ENCODE data around the gene MAP4K4.

Gene MAP4K4

DNA sequence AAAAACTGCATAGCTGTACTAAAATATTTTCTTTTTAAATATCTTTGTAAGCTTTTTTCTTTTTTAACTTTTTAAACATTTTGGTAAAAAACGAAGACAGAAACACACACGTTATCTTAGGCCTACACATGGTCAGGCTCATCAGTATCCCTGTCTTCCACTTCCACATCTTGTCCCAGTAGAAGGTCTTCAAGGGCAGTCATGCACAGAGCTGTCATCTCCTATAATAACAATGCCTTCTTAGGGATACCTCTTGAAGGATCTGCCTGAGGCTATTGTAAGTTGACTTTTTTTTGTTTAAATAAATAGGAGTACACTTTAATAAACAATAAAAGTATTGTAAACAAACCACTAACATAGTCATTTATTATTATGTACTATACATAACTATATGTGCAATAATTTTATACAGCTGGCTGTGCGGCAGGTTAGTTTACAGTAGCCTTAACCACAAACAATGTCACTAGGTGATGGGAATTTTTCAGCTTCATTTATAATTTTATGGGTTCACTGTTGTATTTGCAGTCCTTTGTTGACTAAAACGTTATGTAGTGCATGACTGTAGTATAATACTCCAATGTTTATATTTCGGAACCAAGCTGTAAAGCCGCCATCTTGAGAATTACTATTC, 124.4 kb downstream of the MAP4K4 start:
- no peak overlapping the region for H3K56ac ChIP-seq (ENCODE audit: low read length)
- WGBS (ENCODE audit: extremely low coverage, insufficient coverage, low lambda C conversion rate) = no CpG with 5 or more reads among the region's 6 CpGs
- no peak overlapping the region for H3K18ac ChIP-seq (ENCODE audit: low read length)
- peaks cover 16% of the 10 kb centered on the region for H3K79me1 ChIP-seq (ENCODE audit: low read length)
- no peak overlapping the region for H2BK120ac ChIP-seq (ENCODE audit: low read depth, low read length)
- no peak overlapping the region for H3K4ac ChIP-seq (ENCODE audit: low read depth, low read length)
- H4K5ac ChIP-seq (ENCODE audit: low read length) = no peak overlapping the region
- H2AK5ac ChIP-seq (ENCODE audit: low read length) = no peak overlapping the region
- H3K27ac ChIP-seq (ENCODE audit: low read depth, low read length) = no peak overlapping the region
- peaks cover 5% of the 10 kb centered on the region for H3K4me1 ChIP-seq (ENCODE audit: control insufficient read depth, low read depth, low read length)
- H3K9ac ChIP-seq (ENCODE audit: low read length) = no peak overlapping the region
- H2BK5ac ChIP-seq (ENCODE audit: low read length) = no peak overlapping the region
- no peak overlapping the region for H3K23ac ChIP-seq (ENCODE audit: low read length)
- no peaks in the 10 kb centered on the region for H3K27me3 ChIP-seq (ENCODE audit: insufficient read depth, low read length, poor library complexity)
- H4K8ac ChIP-seq (ENCODE audit: low read depth, low read length) = no peak overlapping the region
- H2BK15ac ChIP-seq (replicated peaks; ENCODE audit: low read depth) = no peak overlapping the region
- DNase-seq = no peak
- H3K4me3 ChIP-seq (ENCODE audit: low read length) = no peak overlapping the region
- H3K36me3 ChIP-seq (ENCODE audit: control insufficient read depth, insufficient read depth, low read length) = no peaks in the 10 kb centered on the region
- no peak overlapping the region for H3K4me2 ChIP-seq (ENCODE audit: low read length)
- H3K79me2 ChIP-seq (ENCODE audit: control insufficient read depth, insufficient read depth, low read length) = peaks cover 42% of the 10 kb centered on the region

DNA sequence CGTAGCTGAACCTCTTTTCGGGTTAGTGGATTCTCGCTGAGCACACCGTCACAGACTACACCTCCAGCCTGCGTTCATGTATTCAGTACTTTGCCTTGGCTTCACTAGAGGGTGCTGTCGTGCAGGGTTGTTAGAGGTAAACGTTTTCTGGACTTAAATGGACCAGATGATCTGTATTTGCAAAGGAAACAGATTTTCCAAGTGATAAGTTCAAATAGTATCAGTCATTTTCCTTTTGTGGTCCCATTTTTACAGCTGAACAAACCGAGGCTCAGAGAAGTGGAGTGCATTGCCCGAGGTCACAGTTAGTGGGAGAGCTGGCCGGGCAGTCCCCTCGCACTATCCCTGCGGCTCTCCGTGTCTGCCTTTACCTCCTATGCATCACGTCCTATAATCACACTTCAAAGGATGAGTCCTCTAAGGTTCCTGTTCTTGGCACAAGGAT, 125.9 kb downstream of the MAP4K4 start:
- Histone ChIP-seq H2AK5ac (ENCODE audit: low read length) (no peak overlapping the region), H3K4me3 (ENCODE audit: low read length) (no peak overlapping the region), H3K79me2 (ENCODE audit: control insufficient read depth, insufficient read depth, low read length) (peaks cover 32% of the 10 kb centered on the region), H3K23ac (ENCODE audit: low read length) (no peak overlapping the region), H3K79me1 (ENCODE audit: low read length) (peaks cover 20% of the 10 kb centered on the region), H3K56ac (ENCODE audit: low read length) (no peak overlapping the region), H2BK5ac (ENCODE audit: low read length) (no peak overlapping the region), H3K27ac (ENCODE audit: low read depth, low read length) (no peak overlapping the region), H3K9ac (ENCODE audit: low read length) (no peak overlapping the region), H3K4me1 (ENCODE audit: control insufficient read depth, low read depth, low read length) (peaks cover 3% of the 10 kb centered on the region), H3K4ac (ENCODE audit: low read depth, low read length) (no peak overlapping the region), H4K8ac (ENCODE audit: low read depth, low read length) (no peak overlapping the region), H3K4me2 (ENCODE audit: low read length) (no peak overlapping the region), H3K36me3 (ENCODE audit: control insufficient read depth, insufficient read depth, low read length) (peaks cover 1% of the 10 kb centered on the region), H2BK15ac (replicated peaks; ENCODE audit: low read depth) (no peak overlapping the region), H3K27me3 (ENCODE audit: insufficient read depth, low read length, poor library complexity) (no peaks in the 10 kb centered on the region), H3K18ac (ENCODE audit: low read length) (no peak overlapping the region), H4K5ac (ENCODE audit: low read length) (no peak overlapping the region), H2BK120ac (ENCODE audit: low read depth, low read length) (no peak overlapping the region)
- no CpG with 5 or more reads among the region's 14 CpGs for WGBS (ENCODE audit: extremely low coverage, insufficient coverage, low lambda C conversion rate)
- DNase-seq = peak; percentile 84

DNA sequence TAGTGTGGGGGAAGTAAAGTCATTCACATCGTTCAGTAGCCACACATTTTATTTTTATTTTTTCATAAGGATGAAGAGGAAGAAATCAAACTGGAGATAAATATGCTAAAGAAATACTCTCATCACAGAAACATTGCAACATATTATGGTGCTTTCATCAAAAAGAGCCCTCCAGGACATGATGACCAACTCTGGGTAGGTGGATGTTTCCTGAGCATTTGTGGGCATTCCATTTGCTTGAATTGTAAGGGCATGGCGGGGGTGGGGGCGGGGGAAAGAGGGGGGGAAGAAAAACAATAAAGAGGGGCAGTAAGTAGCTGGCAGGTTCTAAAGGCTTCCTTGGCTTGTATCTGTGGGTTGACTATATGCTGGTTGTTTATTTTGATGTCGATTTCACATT, 126.4 kb downstream of the MAP4K4 start:
- no peak overlapping the region for H3K4me3 ChIP-seq (ENCODE audit: low read length)
- no peak overlapping the region for H2AK5ac ChIP-seq (ENCODE audit: low read length)
- DNase-seq = no peak
- peaks cover 1% of the 10 kb centered on the region for H3K36me3 ChIP-seq (ENCODE audit: control insufficient read depth, insufficient read depth, low read length)
- no peak overlapping the region for H2BK120ac ChIP-seq (ENCODE audit: low read depth, low read length)
- no CpG with 5 or more reads among the region's 4 CpGs for WGBS (ENCODE audit: extremely low coverage, insufficient coverage, low lambda C conversion rate)
- H3K4me2 ChIP-seq (ENCODE audit: low read length) = no peak overlapping the region
- no peak overlapping the region for H3K27ac ChIP-seq (ENCODE audit: low read depth, low read length)
- no peak overlapping the region for H2BK15ac ChIP-seq (replicated peaks; ENCODE audit: low read depth)
- H3K23ac ChIP-seq (ENCODE audit: low read length) = no peak overlapping the region
- no peak overlapping the region for H4K5ac ChIP-seq (ENCODE audit: low read length)
- H3K4me1 ChIP-seq (ENCODE audit: control insufficient read depth, low read depth, low read length) = no peaks in the 10 kb centered on the region
- H3K27me3 ChIP-seq (ENCODE audit: insufficient read depth, low read length, poor library complexity) = no peaks in the 10 kb centered on the region
- H3K79me1 ChIP-seq (ENCODE audit: low read length) = peaks cover 18% of the 10 kb centered on the region
- H3K4ac ChIP-seq (ENCODE audit: low read depth, low read length) = no peak overlapping the region
- H3K56ac ChIP-seq (ENCODE audit: low read length) = no peak overlapping the region
- H3K79me2 ChIP-seq (ENCODE audit: control insufficient read depth, insufficient read depth, low read length) = peaks cover 27% of the 10 kb centered on the region
- H4K8ac ChIP-seq (ENCODE audit: low read depth, low read length) = no peak overlapping the region
- no peak overlapping the region for H3K9ac ChIP-seq (ENCODE audit: low read length)
- no peak overlapping the region for H3K18ac ChIP-seq (ENCODE audit: low read length)
- no peak overlapping the region for H2BK5ac ChIP-seq (ENCODE audit: low read length)

DNA sequence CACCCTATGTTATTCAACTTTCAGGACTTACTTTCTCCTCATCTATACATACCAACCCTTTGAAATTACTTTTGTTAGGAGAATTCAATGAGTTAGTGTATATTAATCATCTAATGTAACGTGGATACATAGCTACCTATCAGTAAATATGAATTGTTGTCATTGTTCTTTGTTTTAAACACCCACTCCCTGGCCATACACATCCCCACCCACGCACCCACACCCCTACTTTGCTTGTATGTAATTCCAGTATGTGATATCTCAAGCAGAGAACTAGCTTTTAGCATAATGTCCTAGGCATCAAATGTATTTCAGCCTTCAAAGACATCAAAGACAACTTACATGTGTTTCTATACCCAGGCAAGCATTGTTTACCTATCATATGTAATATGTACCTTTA, 129.2 kb downstream of the MAP4K4 start:
- WGBS (ENCODE audit: extremely low coverage, insufficient coverage, low lambda C conversion rate) = no CpG with 5 or more reads among the region's 2 CpGs
- H3K4me3 ChIP-seq (ENCODE audit: low read length) = no peak overlapping the region
- no peak overlapping the region for H3K4ac ChIP-seq (ENCODE audit: low read depth, low read length)
- H3K27me3 ChIP-seq (ENCODE audit: insufficient read depth, low read length, poor library complexity) = no peaks in the 10 kb centered on the region
- no peak overlapping the region for H2BK5ac ChIP-seq (ENCODE audit: low read length)
- H2AK5ac ChIP-seq (ENCODE audit: low read length) = no peak overlapping the region
- no peak overlapping the region for H2BK120ac ChIP-seq (ENCODE audit: low read depth, low read length)
- no peak overlapping the region for H3K4me2 ChIP-seq (ENCODE audit: low read length)
- H3K18ac ChIP-seq (ENCODE audit: low read length) = no peak overlapping the region
- H3K9ac ChIP-seq (ENCODE audit: low read length) = no peak overlapping the region
- no peak overlapping the region for H3K23ac ChIP-seq (ENCODE audit: low read length)
- H2BK15ac ChIP-seq (replicated peaks; ENCODE audit: low read depth) = no peak overlapping the region
- no peaks in the 10 kb centered on the region for H3K4me1 ChIP-seq (ENCODE audit: control insufficient read depth, low read depth, low read length)
- DNase-seq = no peak
- no peak overlapping the region for H3K27ac ChIP-seq (ENCODE audit: low read depth, low read length)
- no peak overlapping the region for H4K5ac ChIP-seq (ENCODE audit: low read length)
- H3K79me1 ChIP-seq (ENCODE audit: low read length) = peaks cover 17% of the 10 kb centered on the region
- no peak overlapping the region for H3K56ac ChIP-seq (ENCODE audit: low read length)
- peaks cover 11% of the 10 kb centered on the region for H3K79me2 ChIP-seq (ENCODE audit: control insufficient read depth, insufficient read depth, low read length)
- peaks cover 6% of the 10 kb centered on the region for H3K36me3 ChIP-seq (ENCODE audit: control insufficient read depth, insufficient read depth, low read length)
- H4K8ac ChIP-seq (ENCODE audit: low read depth, low read length) = no peak overlapping the region

DNA sequence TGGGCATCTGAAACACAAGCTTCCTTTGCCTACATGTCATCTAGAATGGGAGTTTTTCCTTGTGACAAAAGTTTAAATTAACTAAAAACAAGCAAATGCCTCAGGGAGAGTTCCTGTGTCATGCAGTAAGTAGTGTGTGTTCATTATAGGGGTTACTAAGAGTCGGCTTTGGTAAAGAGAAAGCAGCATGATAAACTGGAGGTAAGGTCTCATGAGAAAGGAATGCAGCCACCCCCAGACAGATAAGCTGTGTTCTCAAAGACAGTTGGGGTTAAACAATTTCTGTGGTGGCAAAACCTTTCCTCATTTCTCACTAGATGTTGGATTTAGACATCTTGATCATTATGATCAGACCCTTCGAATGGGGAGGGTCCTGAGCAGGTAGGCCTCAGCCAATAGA, 129.7 kb downstream of the MAP4K4 start:
- Histone ChIP-seq H3K79me1 (ENCODE audit: low read length) (peaks cover 16% of the 10 kb centered on the region), H4K8ac (ENCODE audit: low read depth, low read length) (no peak overlapping the region), H3K79me2 (ENCODE audit: control insufficient read depth, insufficient read depth, low read length) (peaks cover 11% of the 10 kb centered on the region), H2BK5ac (ENCODE audit: low read length) (no peak overlapping the region), H3K23ac (ENCODE audit: low read length) (no peak overlapping the region), H3K4ac (ENCODE audit: low read depth, low read length) (no peak overlapping the region), H3K4me1 (ENCODE audit: control insufficient read depth, low read depth, low read length) (no peaks in the 10 kb centered on the region), H3K18ac (ENCODE audit: low read length) (no peak overlapping the region), H4K5ac (ENCODE audit: low read length) (no peak overlapping the region), H3K4me2 (ENCODE audit: low read length) (no peak overlapping the region), H3K27me3 (ENCODE audit: insufficient read depth, low read length, poor library complexity) (no peaks in the 10 kb centered on the region), H3K36me3 (ENCODE audit: control insufficient read depth, insufficient read depth, low read length) (peaks cover 6% of the 10 kb centered on the region), H2BK15ac (replicated peaks; ENCODE audit: low read depth) (no peak overlapping the region), H2BK120ac (ENCODE audit: low read depth, low read length) (no peak overlapping the region), H3K56ac (ENCODE audit: low read length) (no peak overlapping the region), H3K9ac (ENCODE audit: low read length) (no peak overlapping the region), H3K4me3 (ENCODE audit: low read length) (no peak overlapping the region), H3K27ac (ENCODE audit: low read depth, low read length) (no peak overlapping the region), H2AK5ac (ENCODE audit: low read length) (no peak overlapping the region)
- WGBS (ENCODE audit: extremely low coverage, insufficient coverage, low lambda C conversion rate) = no CpG with 5 or more reads among the region's 2 CpGs
- peak; percentile 83 for DNase-seq

DNA sequence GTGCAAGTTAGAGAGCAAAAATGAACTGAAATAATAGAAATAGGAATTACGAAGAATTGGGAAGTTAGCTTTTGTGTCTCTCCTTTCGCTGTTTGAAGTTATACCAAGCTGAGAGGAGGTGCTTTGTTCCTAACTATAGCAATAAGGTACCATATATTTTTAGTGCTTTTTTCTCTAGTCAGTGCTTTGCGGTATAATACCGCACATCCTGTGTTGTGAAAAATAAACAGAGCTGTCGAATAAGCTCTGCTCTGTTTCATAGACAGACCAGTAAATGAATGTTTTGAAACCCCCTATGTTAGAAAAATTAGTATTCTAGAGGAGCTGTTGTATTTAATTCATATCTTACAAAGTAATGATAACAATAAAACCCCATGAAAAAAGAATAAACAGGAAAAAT, 130.8 kb downstream of the MAP4K4 start:
- Histone ChIP-seq H3K4me2 (ENCODE audit: low read length) (no peak overlapping the region), H3K79me1 (ENCODE audit: low read length) (peaks cover 16% of the 10 kb centered on the region), H4K8ac (ENCODE audit: low read depth, low read length) (no peak overlapping the region), H3K27me3 (ENCODE audit: insufficient read depth, low read length, poor library complexity) (no peaks in the 10 kb centered on the region), H3K4me1 (ENCODE audit: control insufficient read depth, low read depth, low read length) (no peaks in the 10 kb centered on the region), H3K18ac (ENCODE audit: low read length) (no peak overlapping the region), H4K5ac (ENCODE audit: low read length) (no peak overlapping the region), H2BK15ac (replicated peaks; ENCODE audit: low read depth) (no peak overlapping the region), H3K27ac (ENCODE audit: low read depth, low read length) (no peak overlapping the region), H3K79me2 (ENCODE audit: control insufficient read depth, insufficient read depth, low read length) (peaks cover 3% of the 10 kb centered on the region), H3K4ac (ENCODE audit: low read depth, low read length) (no peak overlapping the region), H3K36me3 (ENCODE audit: control insufficient read depth, insufficient read depth, low read length) (peaks cover 6% of the 10 kb centered on the region), H2AK5ac (ENCODE audit: low read length) (no peak overlapping the region), H2BK120ac (ENCODE audit: low read depth, low read length) (no peak overlapping the region), H3K4me3 (ENCODE audit: low read length) (no peak overlapping the region), H3K56ac (ENCODE audit: low read length) (no peak overlapping the region), H3K23ac (ENCODE audit: low read length) (no peak overlapping the region), H2BK5ac (ENCODE audit: low read length) (no peak overlapping the region), H3K9ac (ENCODE audit: low read length) (no peak overlapping the region)
- DNase-seq = no peak
- WGBS (ENCODE audit: extremely low coverage, insufficient coverage, low lambda C conversion rate) = no CpG with 5 or more reads among the region's 5 CpGs
